ENCODE results near the gene IL20. TPM values are rescaled to one million over a fixed set of nuclear protein-coding genes. Genes with fewer than 3 reads are reported as not detected.

Gene IL20
- total RNA-seq, 1 experiment from 2014 or later: 0.53 TPM

DNA sequence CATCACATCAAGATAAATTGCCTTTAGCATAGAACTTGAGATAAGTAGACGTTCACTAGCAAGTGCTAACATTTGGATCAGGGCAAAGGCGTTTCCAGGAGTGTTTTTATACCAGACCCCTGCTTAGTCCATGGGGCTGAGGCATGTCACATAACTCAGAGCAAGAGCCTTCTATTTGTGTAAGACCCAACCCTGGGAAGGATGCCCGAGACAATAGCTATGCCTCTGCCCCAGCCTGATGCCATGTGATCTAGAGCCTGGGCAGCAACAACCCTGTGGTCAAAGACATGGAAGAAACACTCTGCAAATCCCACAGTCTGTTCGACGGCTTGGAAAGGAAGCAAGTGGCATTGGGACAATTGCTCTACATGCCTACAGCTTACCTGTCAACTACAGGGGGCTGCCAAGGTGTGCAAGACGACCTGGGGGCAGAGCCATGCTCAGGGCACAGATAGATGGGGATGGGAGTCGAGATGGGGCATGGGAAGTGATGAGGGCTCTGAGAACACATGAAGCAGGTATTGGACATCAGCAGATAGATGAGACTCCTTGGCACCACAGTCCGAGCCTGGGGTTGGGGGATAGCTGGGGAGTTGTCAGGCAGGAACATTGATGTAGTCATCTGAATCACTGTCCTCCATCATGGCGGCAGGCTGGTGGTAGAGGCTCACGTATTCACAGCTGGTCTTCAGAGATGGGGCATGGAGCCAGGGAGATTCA is 39.2 kb downstream of the IL20 start:
- Histone ChIP-seq H3K4me1 (replicated peaks) (peaks cover 33% of the 10 kb centered on the region), H3K27ac (peak overlapping the region; percentile 93), H3K4me3 (no peak overlapping the region), H3K27me3 (replicated peaks) (no peaks in the 10 kb centered on the region), H3K9me3 (replicated peaks) (peaks cover 5% of the 10 kb centered on the region; the same call in 1 of the 2 replicates), H3K36me3 (peaks cover 18% of the 10 kb centered on the region)
- DNase-seq (ENCODE audit: low read depth in 1 of 2, low spot score in 2 of 2): no peak

DNA sequence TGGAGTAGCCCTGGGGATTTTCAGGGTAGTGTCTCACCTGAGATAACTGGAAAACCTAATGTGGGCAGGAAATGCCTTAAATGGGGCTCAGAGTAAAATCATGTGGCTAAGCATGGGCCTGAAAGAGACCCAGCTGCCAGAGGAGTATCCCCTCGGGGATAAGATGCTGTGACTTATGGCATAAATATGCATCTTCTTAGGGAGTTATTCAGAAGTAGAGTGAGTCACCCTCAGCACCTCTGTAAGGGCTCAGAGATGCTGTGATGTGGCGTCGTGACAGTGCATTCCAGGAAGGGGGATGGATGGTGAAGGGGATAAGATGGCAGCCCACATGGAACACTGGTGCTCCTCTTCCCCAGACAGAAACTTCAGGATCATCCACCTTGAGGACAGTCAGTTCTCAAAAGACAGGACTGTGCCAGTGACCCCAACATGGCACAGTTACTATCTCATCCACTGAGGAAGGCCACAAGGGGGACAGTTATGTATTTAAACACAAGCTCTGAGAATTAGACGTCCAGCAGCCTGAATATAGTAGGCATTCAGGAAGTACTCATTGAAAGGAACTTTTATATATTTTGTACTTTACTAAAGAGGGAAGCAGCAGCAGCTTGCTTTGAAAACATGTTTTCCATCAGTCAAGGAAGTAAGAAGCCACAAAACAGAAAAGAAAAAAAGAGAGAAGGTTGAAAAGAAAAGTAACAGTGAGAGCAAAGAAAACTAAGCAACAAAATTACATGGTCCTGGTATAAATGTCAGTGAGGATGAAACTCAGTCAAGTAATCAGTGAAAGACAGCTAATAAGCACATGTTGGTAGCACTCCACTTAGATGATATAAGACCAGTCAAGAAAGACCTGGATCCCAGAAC is 40.1 kb downstream of the IL20 start:
- no peak overlapping the region for H3K4me3 ChIP-seq
- peaks cover 5% of the 10 kb centered on the region; the same call in 1 of the 2 replicates for H3K9me3 ChIP-seq (replicated peaks)
- DNase-seq (ENCODE audit: low read depth in 1 of 2, low spot score in 2 of 2): peak; percentile 94 to 95
- H3K36me3 ChIP-seq: peaks cover 18% of the 10 kb centered on the region
- H3K4me1 ChIP-seq (replicated peaks): peaks cover 35% of the 10 kb centered on the region
- H3K27me3 ChIP-seq (replicated peaks): no peaks in the 10 kb centered on the region
- peak overlapping the region; percentile 93 for H3K27ac ChIP-seq

DNA sequence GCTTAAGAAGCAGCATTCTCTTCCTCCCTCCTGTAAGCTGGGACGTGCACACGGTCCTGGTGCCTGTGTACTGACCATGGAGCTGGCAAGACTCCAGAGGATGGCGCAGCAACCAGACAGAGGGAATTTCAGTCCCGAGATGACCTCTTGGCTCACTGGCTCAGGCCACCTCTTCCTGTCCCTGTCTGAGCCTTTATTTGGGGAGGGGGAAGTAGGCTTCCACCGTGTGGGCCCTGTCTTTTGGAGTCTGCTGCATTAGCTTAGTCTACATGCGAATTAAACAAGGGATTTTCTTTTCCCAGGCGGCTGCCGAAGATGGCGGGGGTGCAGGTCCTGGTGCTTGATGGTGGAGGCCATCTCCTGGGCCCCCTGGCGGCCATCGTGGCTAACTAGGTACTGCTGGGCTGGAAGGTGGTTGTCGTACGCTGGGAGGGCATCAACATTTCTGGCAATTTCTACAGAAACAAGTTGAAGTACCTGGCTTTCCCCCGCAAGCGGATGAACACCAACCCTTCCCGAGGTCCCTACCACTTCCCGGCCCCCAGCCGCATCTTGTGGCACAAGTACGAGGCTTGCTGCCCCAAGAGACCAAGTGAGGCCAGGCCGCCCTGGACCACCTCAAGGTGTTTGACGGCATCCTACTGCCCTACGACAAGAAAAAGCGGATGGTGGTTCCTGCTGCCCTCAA is 42.0 kb downstream of the IL20 start:
- DNase-seq (ENCODE audit: low read depth in 1 of 2, low spot score in 2 of 2): no peak
- Histone ChIP-seq H3K36me3 (peaks cover 18% of the 10 kb centered on the region), H3K27ac (no peak overlapping the region), H3K4me3 (no peak overlapping the region), H3K4me1 (replicated peaks) (peaks cover 35% of the 10 kb centered on the region), H3K9me3 (replicated peaks) (peaks cover 5% of the 10 kb centered on the region; the same call in 1 of the 2 replicates), H3K27me3 (replicated peaks) (no peaks in the 10 kb centered on the region)

DNA sequence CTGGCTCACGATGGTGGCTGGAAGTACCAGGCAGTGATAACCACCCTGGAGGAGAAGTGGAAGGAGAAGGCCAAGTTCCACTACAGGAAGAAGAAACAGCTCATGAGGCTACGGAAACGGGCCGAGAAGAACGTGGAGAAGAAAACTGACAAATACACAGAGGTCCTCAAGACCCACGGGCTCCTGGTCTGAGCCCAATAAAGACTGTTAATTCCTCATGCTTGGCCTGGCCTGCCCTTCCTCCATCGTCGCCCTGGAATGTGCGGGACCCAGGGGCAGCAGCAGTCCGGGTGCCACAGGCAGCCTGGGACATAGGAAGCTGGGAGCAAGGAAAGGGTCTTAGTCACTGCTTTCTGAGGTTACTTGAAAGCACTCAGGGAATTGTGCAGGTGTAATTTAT is 42.6 kb downstream of the IL20 start:
- Histone ChIP-seq H3K27ac (no peak overlapping the region), H3K36me3 (peaks cover 15% of the 10 kb centered on the region), H3K4me1 (replicated peaks) (peaks cover 35% of the 10 kb centered on the region), H3K27me3 (replicated peaks) (no peaks in the 10 kb centered on the region), H3K4me3 (no peak overlapping the region), H3K9me3 (replicated peaks) (peaks cover 5% of the 10 kb centered on the region; the same call in 1 of the 2 replicates)
- no peak for DNase-seq (ENCODE audit: low read depth in 1 of 2, low spot score in 2 of 2)

DNA sequence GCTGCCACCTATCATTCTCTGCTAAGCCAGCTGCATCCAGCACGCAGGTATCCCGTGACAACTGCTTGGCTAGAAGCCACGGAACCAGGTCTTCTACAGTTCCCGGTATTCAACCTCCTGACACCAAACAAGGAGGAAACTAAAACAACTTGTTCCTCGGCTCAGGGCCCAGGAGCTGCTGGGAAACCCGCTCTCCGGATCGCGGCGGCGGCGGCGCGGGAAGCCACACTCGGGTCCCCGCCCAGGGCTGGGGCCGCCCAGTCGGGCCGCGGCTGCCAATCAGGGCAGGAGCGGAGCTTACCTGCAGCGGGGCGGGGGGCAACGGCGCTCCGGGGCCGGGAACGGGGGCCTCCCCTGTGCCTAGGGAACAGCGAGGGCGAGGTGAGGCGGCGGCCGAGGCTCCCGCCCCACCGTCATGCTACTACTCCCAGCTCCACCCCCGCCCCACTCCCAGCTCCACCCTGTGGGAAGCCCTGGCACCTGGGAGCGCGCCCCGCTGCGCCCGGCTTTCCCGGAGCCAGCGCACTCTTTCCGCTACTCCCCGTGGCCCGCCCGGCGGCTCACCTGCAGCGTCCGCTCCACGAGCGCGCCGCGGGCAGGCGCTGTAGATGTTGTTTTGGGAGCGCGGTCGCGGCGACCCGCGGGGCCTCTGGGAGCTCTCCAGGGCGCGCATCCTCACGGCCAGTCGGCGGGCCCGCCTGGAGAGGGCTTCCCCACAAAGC is 43.9 kb downstream of the IL20 start:
- peak overlapping the region; percentile 52 for H3K4me3 ChIP-seq
- H3K36me3 ChIP-seq: peaks cover 7% of the 10 kb centered on the region
- H3K4me1 ChIP-seq (replicated peaks): peaks cover 35% of the 10 kb centered on the region
- DNase-seq (ENCODE audit: low read depth in 1 of 2, low spot score in 2 of 2): peak; percentile 53 to 55
- H3K27ac ChIP-seq: peak overlapping the region; percentile 45
- H3K27me3 ChIP-seq (replicated peaks): no peaks in the 10 kb centered on the region
- peaks cover 5% of the 10 kb centered on the region; the same call in 1 of the 2 replicates for H3K9me3 ChIP-seq (replicated peaks)

DNA sequence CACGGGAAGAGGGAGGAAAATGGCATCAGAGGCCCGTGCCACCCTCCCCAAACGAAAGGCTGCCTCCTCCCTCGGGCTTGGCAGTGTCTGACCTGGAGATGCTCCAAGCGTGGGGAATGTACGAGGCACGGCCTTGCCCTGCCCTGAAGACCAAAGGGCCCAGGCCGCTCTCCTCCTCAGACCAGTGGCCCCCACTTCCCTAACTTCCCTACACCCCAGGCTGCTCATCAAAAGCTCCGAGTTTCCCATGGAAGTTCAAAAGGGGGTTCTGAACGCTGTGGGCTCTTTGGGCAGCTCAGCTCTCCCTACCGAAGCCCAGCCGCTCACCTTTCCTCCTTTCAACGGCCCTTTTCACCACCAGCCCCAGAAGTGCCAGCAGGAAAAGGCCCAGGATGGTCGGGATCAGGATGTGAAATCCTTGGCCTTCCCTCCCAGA is 44.5 kb downstream of the IL20 start:
- 0 out of 2 replicates have a peak, but pooled peaks cover 1% of the 10 kb centered on the region for H3K9me3 ChIP-seq (replicated peaks)
- no peak for DNase-seq (ENCODE audit: low read depth in 1 of 2, low spot score in 2 of 2)
- peaks cover 30% of the 10 kb centered on the region for H3K4me1 ChIP-seq (replicated peaks)
- no peaks in the 10 kb centered on the region for H3K27me3 ChIP-seq (replicated peaks)
- peak overlapping the region; percentile 52 for H3K4me3 ChIP-seq
- no peak overlapping the region; the same call in 1 of the 2 replicates for H3K27ac ChIP-seq
- peaks cover 1% of the 10 kb centered on the region for H3K36me3 ChIP-seq

DNA sequence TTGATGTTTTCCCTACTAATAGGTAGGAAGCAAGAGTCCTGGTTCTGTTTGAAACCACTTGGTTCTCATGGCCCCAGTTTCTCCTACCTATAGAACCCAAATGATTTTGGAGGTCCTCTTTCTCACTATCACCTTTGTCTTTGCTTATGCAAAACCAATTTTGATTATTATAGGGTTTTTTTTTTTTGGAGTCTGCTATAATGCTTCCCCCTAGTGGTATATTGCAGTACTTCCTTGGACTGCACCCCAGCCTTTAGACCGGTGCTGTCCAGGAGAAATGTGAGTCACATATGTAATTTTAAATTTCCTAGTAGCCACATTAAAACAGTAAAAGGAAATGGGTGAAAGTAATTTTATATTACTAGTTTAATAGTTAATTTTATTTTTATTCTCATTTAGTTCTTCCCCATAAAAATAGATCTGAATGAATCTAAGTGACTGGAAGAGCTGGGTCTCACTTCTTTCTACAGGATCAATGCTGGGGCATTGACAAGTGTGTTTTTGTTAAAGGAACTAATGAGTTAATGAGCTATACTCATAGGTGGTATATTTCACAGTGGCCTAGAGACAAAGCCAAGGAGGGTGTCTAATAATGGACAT is 45.7 kb downstream of the IL20 start:
- peaks cover 18% of the 10 kb centered on the region for H3K4me1 ChIP-seq (replicated peaks)
- H3K27me3 ChIP-seq (replicated peaks): no peaks in the 10 kb centered on the region
- no peak overlapping the region for H3K27ac ChIP-seq
- no peaks in the 10 kb centered on the region for H3K36me3 ChIP-seq
- no peak overlapping the region for H3K4me3 ChIP-seq
- H3K9me3 ChIP-seq (replicated peaks): no peaks in the 10 kb centered on the region
- DNase-seq (ENCODE audit: low read depth in 1 of 2, low spot score in 2 of 2): peak in 1 of 2 experiments; percentile 79

DNA sequence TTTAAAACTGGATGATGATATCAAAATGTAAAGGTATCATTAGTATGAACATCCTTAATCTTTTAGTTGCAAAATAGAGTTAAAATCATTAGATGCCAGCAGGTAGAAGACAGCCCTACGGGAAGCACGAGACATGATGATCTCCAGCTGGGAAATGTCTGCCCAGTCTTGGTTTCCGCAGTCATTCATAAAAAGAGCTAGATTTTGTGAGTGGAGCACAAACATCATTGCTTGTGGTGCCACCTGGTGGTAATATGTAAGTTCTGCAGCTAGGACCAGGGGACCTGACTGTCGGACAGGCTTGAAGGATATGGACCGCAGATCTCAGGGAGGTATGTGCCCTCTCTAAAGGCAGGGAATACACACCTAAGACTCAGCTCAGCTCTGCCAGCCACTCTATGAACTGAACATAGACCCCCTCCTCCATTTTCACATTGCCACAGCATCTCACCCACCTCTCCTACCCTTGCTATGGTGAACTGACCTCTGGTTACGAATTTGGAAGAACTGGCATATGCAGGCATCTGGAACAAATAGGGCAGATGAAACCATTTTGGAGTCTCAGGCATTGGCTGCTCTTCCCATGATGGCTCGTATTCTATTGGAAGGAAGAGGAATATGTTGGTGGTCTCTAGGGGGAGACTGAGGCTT is 47.1 kb downstream of the IL20 start:
- Histone ChIP-seq H3K36me3 (no peaks in the 10 kb centered on the region), H3K27me3 (replicated peaks) (no peaks in the 10 kb centered on the region), H3K4me1 (replicated peaks) (peaks cover 12% of the 10 kb centered on the region), H3K9me3 (replicated peaks) (no peaks in the 10 kb centered on the region), H3K27ac (no peak overlapping the region), H3K4me3 (no peak overlapping the region)
- peak; percentile 66 to 73 for DNase-seq (ENCODE audit: low read depth in 1 of 2, low spot score in 2 of 2)

DNA sequence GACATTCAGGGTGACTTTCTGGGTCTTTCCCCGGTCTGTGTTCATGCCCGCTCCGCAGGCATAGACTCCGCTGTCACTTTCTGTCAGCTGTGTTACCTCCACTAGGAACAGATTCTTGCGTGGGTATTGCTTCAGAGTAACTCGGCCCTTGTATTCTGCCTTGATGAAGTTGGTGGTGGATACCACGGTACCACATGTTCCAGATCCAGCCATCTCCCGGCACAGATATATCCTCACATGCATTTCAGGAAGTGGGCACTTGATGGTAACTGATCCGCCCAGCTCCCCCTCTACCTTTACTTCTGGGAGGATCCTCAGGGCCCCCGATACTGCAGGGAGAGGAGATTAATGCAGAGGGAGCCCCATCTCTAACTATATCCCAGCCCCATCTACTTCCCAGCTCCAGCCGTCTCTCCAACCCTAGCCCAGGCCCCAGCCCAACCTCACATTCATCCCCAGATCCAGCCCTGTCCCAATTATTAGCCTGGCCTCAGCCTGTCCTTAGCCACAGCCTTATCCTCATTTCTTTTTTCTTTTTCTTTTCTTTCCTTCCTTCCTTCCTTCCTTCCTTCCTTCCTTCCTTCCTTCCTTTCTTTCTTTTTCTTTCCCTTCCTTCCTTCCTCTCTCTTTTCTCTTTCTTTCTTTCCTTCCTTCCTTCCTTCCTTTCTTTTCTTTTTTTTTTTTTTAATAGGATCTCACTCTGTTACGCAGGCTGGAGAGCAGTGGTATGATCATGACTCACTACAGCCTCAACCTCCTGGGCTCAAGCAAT is 48.5 kb downstream of the IL20 start:
- peaks cover 10% of the 10 kb centered on the region for H3K4me1 ChIP-seq (replicated peaks)
- no peak for DNase-seq (ENCODE audit: low read depth in 1 of 2, low spot score in 2 of 2)
- H3K27ac ChIP-seq: no peak overlapping the region
- H3K27me3 ChIP-seq (replicated peaks): no peaks in the 10 kb centered on the region
- H3K36me3 ChIP-seq: no peaks in the 10 kb centered on the region
- H3K9me3 ChIP-seq (replicated peaks): no peaks in the 10 kb centered on the region
- no peak overlapping the region for H3K4me3 ChIP-seq

DNA sequence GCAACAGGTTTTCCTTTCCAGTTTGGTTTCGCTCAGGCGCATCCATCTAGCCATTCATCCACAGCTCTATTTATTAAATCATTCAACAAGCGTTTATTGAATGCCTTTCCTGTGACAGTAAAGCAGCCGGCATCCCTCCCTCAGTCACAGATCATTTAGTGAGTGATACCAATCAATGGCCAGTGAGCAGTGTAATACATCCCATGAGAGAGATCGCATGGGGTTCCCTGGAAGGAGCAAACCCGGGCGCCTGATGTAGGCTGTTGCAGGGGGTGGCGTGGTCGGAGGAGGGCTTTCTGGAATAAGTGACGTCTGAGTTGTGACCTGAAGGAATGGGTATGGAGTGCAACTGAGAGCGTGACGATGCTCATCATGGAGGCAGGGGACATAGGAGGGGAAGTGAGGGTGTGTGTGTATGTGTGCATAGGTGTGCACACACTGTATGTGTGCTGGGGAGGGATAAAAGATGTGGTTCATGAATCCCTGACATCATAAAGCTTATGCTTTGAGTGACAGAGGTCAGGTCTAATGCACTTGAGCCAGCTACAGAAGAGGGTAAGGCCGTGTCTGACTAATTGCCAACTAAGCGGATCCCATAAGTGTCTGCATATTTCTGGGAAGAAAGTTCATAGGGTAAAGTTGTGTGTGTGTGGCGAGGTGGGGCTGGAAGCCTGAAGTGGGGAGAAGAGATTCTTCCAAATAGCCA is 49.8 kb downstream of the IL20 start:
- no peak for DNase-seq (ENCODE audit: low read depth in 1 of 2, low spot score in 2 of 2)
- no peaks in the 10 kb centered on the region for H3K9me3 ChIP-seq (replicated peaks)
- no peaks in the 10 kb centered on the region for H3K36me3 ChIP-seq
- H3K4me1 ChIP-seq (replicated peaks): peaks cover under 1% of the 10 kb centered on the region
- no peaks in the 10 kb centered on the region for H3K27me3 ChIP-seq (replicated peaks)
- H3K27ac ChIP-seq: no peak overlapping the region
- no peak overlapping the region for H3K4me3 ChIP-seq

DNA sequence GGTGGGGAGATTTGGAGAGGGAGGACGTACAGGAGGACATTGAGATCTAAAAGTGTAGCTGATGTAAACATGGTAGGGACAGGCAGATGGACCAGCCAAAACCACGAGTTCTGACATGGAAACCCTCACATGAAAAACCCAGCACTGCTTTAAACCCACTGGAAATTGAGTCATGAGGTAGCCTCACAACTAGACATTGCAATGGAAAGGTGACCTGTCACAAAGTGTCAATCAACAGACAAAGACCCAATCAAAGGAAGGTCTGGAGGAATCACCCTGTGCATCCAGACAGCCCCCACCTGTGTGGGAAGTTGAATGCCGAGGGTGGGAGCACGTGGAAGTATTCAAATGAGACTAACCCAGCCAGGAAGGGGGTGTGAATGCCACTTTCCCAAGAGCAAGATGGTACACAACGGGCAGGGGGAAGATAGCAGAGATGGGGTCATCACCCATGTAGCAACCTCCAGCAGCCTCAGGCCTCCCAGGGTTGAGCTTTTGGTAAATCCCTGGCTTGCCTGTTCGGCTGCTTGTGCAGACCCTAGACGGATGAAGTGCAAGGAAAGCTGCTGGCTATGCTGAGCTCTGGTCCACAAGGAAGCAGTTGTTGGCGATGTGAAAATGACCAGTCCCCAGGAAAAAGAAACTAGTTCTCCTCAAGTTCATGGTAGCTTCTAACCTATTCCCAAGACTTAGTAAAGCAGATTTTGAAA is 50.7 kb downstream of the IL20 start:
- Histone ChIP-seq H3K27ac (no peak overlapping the region), H3K36me3 (no peaks in the 10 kb centered on the region), H3K9me3 (replicated peaks) (no peaks in the 10 kb centered on the region), H3K4me3 (no peak overlapping the region), H3K27me3 (replicated peaks) (no peaks in the 10 kb centered on the region), H3K4me1 (replicated peaks) (no peaks in the 10 kb centered on the region)
- no peak for DNase-seq (ENCODE audit: low read depth in 1 of 2, low spot score in 2 of 2)
